ENCODE measurements around the gene DDX52. TPM values are rescaled to one million over a fixed set of nuclear protein-coding genes. Genes with fewer than 3 reads are reported as not detected.

DDX52 gene
- total and polyA plus RNA-seq, 9 of the 15 experiments (the other 6 are each of a cell fraction or from before 2014, with no cell fraction given), result 19.1 to 50.5 (median 34.8) TPM

- TF ChIP-seq KLF10 (CRISPR knock-in tag; IDR thresholded peaks at IDR 0.05) (no peak), ARHGAP35 (IDR thresholded peaks at IDR 0.05; ENCODE audit: partially characterized antibody) (no peak), PHTF2 (CRISPR knock-in tag; IDR thresholded peaks at IDR 0.05) (no peak), SPI1 (IDR thresholded peaks at IDR 0.05; ENCODE audit: borderline replicate concordance, low read depth, low read length) (peak; percentile 73), YBX1 (IDR thresholded peaks at IDR 0.05) (no peak), THRB (CRISPR knock-in tag; conservative IDR thresholded peaks at IDR 0.05) (no peak), TAL1 (IDR thresholded peaks at IDR 0.05) (no peak), GATA2 (CRISPR knock-in tag; IDR thresholded peaks at IDR 0.05) (no peak), E2F1 (CRISPR knock-in tag; IDR thresholded peaks at IDR 0.05) (no peak), CEBPB (tag; IDR thresholded peaks at IDR 0.05) (no peak), SNIP1 (IDR thresholded peaks at IDR 0.05; ENCODE audit: low read depth) (no peak), RBM22 (IDR thresholded peaks at IDR 0.05; ENCODE audit: low read depth, low read length, poor library complexity, severe bottlenecking) (peak; percentile 91), ZNF124 (CRISPR knock-in tag; IDR thresholded peaks at IDR 0.05) (no peak), NCOR1 (IDR thresholded peaks at IDR 0.05) (no peak), NKRF (IDR thresholded peaks at IDR 0.05; ENCODE audit: borderline replicate concordance) (0 out of 2 replicates have a peak, but pooled peaks have one; percentile 27), MTF1 (CRISPR knock-in tag; IDR thresholded peaks at IDR 0.05; ENCODE audit: borderline replicate concordance) (no peak)
- TF ChIP-seq, protein P1, sequence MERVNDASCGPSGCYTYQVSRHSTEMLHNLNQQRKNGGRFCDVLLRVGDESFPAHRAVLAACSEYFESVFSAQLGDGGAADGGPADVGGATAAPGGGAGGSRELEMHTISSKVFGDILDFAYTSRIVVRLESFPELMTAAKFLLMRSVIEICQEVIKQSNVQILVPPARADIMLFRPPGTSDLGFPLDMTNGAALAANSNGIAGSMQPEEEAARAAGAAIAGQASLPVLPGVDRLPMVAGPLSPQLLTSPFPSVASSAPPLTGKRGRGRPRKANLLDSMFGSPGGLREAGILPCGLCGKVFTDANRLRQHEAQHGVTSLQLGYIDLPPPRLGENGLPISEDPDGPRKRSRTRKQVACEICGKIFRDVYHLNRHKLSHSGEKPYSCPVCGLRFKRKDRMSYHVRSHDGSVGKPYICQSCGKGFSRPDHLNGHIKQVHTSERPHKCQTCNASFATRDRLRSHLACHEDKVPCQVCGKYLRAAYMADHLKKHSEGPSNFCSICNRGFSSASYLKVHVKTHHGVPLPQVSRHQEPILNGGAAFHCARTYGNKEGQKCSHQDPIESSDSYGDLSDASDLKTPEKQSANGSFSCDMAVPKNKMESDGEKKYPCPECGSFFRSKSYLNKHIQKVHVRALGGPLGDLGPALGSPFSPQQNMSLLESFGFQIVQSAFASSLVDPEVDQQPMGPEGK (CRISPR knock-in tag; IDR thresholded peaks at IDR 0.05; ENCODE audit: borderline replicate concordance), result no peak
- TF ChIP-seq, protein P2, sequence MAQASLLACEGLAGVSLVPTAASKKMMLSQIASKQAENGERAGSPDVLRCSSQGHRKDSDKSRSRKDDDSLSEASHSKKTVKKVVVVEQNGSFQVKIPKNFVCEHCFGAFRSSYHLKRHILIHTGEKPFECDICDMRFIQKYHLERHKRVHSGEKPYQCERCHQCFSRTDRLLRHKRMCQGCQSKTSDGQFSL (CRISPR knock-in tag; IDR thresholded peaks at IDR 0.05), result no peak
- TF ChIP-seq, protein P2 (tag; IDR thresholded peaks at IDR 0.05), result peak in 1 of 2 experiments; percentile 72; a peak in 1 of 4 replicates
Observed at GRCh38 chr17:37608351-37609169, 34.7 kb downstream of the DDX52 start (continued).

All from K562 (cell line).